ENCODE measurements around the gene PTCH2.

PTCH2 gene

DNA sequence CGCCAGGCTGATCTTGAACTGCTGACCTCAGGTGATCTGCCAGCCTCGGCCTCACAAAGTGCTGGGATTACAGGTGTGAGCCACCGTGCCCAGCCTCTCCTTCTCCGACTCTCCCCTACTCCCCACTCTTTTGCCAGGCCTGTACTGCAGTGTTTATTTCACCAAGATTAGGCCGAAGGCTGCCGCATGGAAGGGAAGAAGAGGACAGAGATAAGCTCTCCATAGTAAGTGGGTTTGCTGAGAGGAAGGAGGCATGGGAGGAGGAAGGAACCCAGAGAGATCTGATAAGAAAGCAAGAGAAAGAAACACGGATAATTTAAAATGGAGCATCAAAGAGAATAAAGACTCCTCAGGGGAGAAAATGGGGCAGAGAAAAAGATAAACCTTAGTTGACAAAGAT, 8.7 kb downstream of the PTCH2 start:
- no peaks in the 10 kb centered on the region for H3K27me3 ChIP-seq (ENCODE audit: control insufficient read depth, insufficient read depth, low read length)
- H3K4me1 ChIP-seq = no peaks in the 10 kb centered on the region
- H3K36me3 ChIP-seq (ENCODE audit: control insufficient read depth, insufficient read depth, low read length) = no peaks in the 10 kb centered on the region
- no peak overlapping the region for H3K4me3 ChIP-seq (ENCODE audit: low read depth, low read length)
- H3K9me3 ChIP-seq (ENCODE audit: control insufficient read depth, low read length) = no peaks in the 10 kb centered on the region
- H3K4me2 ChIP-seq (ENCODE audit: low read length) = peak overlapping the region; percentile 4
- TF ChIP-seq, protein P1, sequence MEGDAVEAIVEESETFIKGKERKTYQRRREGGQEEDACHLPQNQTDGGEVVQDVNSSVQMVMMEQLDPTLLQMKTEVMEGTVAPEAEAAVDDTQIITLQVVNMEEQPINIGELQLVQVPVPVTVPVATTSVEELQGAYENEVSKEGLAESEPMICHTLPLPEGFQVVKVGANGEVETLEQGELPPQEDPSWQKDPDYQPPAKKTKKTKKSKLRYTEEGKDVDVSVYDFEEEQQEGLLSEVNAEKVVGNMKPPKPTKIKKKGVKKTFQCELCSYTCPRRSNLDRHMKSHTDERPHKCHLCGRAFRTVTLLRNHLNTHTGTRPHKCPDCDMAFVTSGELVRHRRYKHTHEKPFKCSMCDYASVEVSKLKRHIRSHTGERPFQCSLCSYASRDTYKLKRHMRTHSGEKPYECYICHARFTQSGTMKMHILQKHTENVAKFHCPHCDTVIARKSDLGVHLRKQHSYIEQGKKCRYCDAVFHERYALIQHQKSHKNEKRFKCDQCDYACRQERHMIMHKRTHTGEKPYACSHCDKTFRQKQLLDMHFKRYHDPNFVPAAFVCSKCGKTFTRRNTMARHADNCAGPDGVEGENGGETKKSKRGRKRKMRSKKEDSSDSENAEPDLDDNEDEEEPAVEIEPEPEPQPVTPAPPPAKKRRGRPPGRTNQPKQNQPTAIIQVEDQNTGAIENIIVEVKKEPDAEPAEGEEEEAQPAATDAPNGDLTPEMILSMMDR (IDR thresholded peaks at IDR 0.05) = no peak
- H2AFZ ChIP-seq = no peak overlapping the region
- no peak overlapping the region for H3K27ac ChIP-seq
- no peaks in the 10 kb centered on the region for H3K79me2 ChIP-seq
- no peak overlapping the region for H3K9ac ChIP-seq

DNA sequence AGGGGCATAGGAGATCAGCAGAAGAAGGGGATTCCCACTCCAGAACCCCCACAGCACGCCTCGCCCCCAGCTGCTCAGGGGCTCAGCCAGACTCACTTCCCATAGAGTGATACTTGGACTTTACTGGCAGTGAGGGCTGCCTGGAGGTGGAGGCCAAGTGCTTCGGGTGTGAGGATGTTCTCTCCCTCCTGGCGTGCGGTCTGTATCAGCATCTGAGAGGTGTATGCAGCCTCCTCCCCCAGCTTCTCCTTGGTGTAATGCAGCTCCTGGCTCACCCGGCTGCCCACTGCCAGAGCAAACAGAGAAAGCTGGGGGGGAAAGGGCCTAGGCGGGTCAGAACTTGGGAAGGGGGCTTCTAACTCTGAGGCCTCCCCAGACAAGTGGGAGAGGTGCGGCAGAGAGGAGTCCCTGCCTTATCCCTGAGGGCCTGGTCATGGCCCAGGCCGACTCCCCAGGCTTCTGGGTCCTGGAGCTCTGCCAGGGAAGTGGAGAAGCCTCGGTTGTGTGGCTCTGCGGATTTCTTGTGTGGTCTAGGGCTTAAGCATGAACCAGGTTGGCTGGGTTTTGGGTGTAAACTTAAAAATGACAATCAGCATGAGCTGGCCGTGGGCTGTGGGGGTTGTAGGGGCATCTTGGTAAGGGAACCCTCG, 10.9 kb downstream of the PTCH2 start:
- Histone ChIP-seq H2AFZ (no peak overlapping the region), H3K9me3 (ENCODE audit: control insufficient read depth, low read length) (no peaks in the 10 kb centered on the region), H3K4me1 (no peaks in the 10 kb centered on the region), H3K36me3 (ENCODE audit: control insufficient read depth, insufficient read depth, low read length) (no peaks in the 10 kb centered on the region), H3K27ac (no peak overlapping the region), H3K27me3 (ENCODE audit: control insufficient read depth, insufficient read depth, low read length) (no peaks in the 10 kb centered on the region), H3K79me2 (no peaks in the 10 kb centered on the region), H3K4me2 (ENCODE audit: low read length) (no peak overlapping the region), H3K4me3 (ENCODE audit: low read depth, low read length) (no peak overlapping the region), H3K9ac (no peak overlapping the region)
- TF ChIP-seq, protein P1 (IDR thresholded peaks at IDR 0.05) = no peak

DNA sequence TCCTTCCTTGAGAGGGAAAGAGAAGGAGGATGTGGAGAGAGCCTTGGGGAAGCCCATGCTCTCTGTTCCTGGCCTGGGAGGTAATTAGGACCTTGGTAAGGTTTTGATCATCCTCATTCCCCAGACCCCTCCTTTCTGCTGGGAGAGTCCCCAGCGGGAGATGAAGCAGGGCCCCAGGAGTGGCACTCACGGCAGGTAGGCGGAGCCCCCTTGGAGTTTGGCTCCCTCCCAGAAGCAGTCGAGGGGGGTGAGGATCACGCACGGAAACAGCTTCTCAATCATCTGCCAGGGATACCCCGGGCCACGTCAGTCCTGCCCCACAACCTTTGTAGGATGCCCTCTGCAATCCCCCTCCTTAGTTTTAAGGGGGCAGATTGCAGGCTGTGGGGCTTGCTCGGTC, 11.5 kb downstream of the PTCH2 start:
- no peak overlapping the region for H3K4me3 ChIP-seq (ENCODE audit: low read depth, low read length)
- H3K27me3 ChIP-seq (ENCODE audit: control insufficient read depth, insufficient read depth, low read length) = no peaks in the 10 kb centered on the region
- H3K9me3 ChIP-seq (ENCODE audit: control insufficient read depth, low read length) = no peaks in the 10 kb centered on the region
- TF ChIP-seq, protein P1 (IDR thresholded peaks at IDR 0.05) = no peak
- no peaks in the 10 kb centered on the region for H3K4me1 ChIP-seq
- H3K27ac ChIP-seq = no peak overlapping the region
- no peaks in the 10 kb centered on the region for H3K79me2 ChIP-seq
- no peak overlapping the region for H2AFZ ChIP-seq
- no peaks in the 10 kb centered on the region for H3K36me3 ChIP-seq (ENCODE audit: control insufficient read depth, insufficient read depth, low read length)
- H3K9ac ChIP-seq = no peak overlapping the region
- no peak overlapping the region for H3K4me2 ChIP-seq (ENCODE audit: low read length)

DNA sequence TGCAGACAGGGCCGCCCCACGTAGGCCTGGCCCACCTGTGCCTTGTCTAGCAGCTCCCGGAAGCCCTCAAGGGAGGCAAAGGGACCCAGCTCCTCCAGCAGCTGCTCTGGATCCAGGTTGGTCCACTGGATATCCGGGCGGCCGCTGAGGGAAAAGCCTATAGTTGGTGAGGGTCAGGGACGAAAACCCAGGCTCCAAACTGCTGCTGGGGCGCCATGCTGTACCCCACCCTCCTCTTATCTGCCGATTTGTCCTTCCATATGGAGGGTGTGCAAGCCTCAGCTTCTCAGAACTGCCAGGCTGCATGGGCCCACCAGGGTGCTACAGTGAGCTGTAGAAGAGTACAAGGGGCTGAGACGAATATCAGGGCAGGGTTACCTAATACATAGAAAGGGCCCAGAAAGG, 12.2 kb downstream of the PTCH2 start:
- H3K27ac ChIP-seq = no peak overlapping the region
- H3K27me3 ChIP-seq (ENCODE audit: control insufficient read depth, insufficient read depth, low read length) = no peaks in the 10 kb centered on the region
- no peaks in the 10 kb centered on the region for H3K79me2 ChIP-seq
- H3K9me3 ChIP-seq (ENCODE audit: control insufficient read depth, low read length) = no peaks in the 10 kb centered on the region
- H3K4me3 ChIP-seq (ENCODE audit: low read depth, low read length) = no peak overlapping the region
- H2AFZ ChIP-seq = no peak overlapping the region
- no peaks in the 10 kb centered on the region for H3K4me1 ChIP-seq
- no peak overlapping the region for H3K4me2 ChIP-seq (ENCODE audit: low read length)
- TF ChIP-seq, protein P1 (IDR thresholded peaks at IDR 0.05) = no peak
- no peaks in the 10 kb centered on the region for H3K36me3 ChIP-seq (ENCODE audit: control insufficient read depth, insufficient read depth, low read length)
- H3K9ac ChIP-seq = no peak overlapping the region
